HepG2 (cell line): ENCODE measurements around the gene TDRD5. TPM values are rescaled to one million over a fixed set of nuclear protein-coding genes. Genes with fewer than 3 reads are reported as not detected.

Source experiments
- ATAC-seq: fragments of 200-7000 bp; cut with Tn5 transposase; 3 replicates; pipeline ENCODE4 v1.9.1; 2020; ENCODE audit warnings: mild to moderate bottlenecking, moderate library complexity
- BruUV-seq: library from RNA; stranded (reverse); fragments of 400-500 nt; replicated peaks from 2 replicates; lab custom pipeline; 2021; lab: Mats Ljungman, UMichigan
- CTCF ChIA-PET: fragments of 300-600 bp; formaldehyde crosslinking; extraction: SDS; loops from one replicate; lab custom pipeline; 2021; ENCODE audit warnings: low total read pairs, inconsistent platforms, low intra/inter-chr PET ratio; lab: Yijun Ruan, JAX
- POLR2A ChIA-PET: fragments of 350-600 bp; sonication (Branson Sonifier 250); formaldehyde crosslinking; loops from one replicate; lab custom pipeline; 2020; ENCODE audit warnings: antibody characterized with exemption, inconsistent platforms; lab: Yijun Ruan, JAX
- DNase-seq: peaks from one replicate; pipeline ENCODE4 v3.0.0-alpha.2; 2015; ENCODE audit warnings: low spot score
- FAIRE-seq: peaks from 3 replicates; lab custom pipeline; 2011; peaks lifted over from hg19 to GRCh38; lab: Jason Lieb, UNC
- H2AFZ ChIP-seq: one replicate; pipeline ENCODE4 v1.6.1; 2011; ENCODE audit warnings: low read length, inconsistent platforms
- H3K27ac ChIP-seq: fragments of 300-600 bp; 3 replicates; pipeline ENCODE4 v1.8.0; 2011; ENCODE audit warnings: mixed run types, mild to moderate bottlenecking, mixed read lengths, low read length, inconsistent platforms; ENCODE audit not compliant: insufficient read depth; ENCODE audit errors: extremely low read length
- H3K27me3 ChIP-seq, 2 experiments: fragments of 200-600 bp in 1 of 2; 2 replicates in 1 of 2; 3 replicates in 1 of 2; pipeline versions ENCODE4 v1.6.0 to v1.8.0; 2011; ENCODE audit warnings: low read length in 2 of 2, mild to moderate bottlenecking in 2 of 2, moderate library complexity in 2 of 2, inconsistent platforms in 1 of 2; ENCODE audit not compliant: insufficient read depth in 2 of 2, control insufficient read depth in 1 of 2
- H3K36me3 ChIP-seq, 2 experiments: fragments of 200-600 bp in 1 of 2; replicated peaks in 1 of 2; 2 replicates in 1 of 2; 3 replicates in 1 of 2; pipeline versions ENCODE4 v1.5.1 to v1.8.0; 2011; ENCODE audit warnings: low read length in 2 of 2, inconsistent platforms in 1 of 2; ENCODE audit not compliant: insufficient read depth in 2 of 2, control insufficient read depth in 1 of 2
- H3K4me1 ChIP-seq: 2 replicates; pipeline ENCODE4 v1.5.1; 2012; ENCODE audit warnings: low read length, inconsistent platforms; ENCODE audit not compliant: insufficient read depth
- H3K4me2 ChIP-seq: 2 replicates; pipeline ENCODE4 v1.6.0; 2011; ENCODE audit warnings: low read depth, low read length, inconsistent platforms
- H3K4me3 ChIP-seq, 3 experiments: fragments of 200-600 bp in 1 of 3; sonication (generic), shearing (Covaris generic) in 1 of 3; replicated peaks in 1 of 3; 2 replicates each; pipeline ENCODE4 v1.5.1; 2011 to 2016; ENCODE audit warnings: low read length in 3 of 3, inconsistent platforms in 2 of 3, low read depth in 2 of 3, mild to moderate bottlenecking in 2 of 3, control low read depth in 1 of 3, mixed read lengths in 1 of 3; ENCODE audit not compliant: insufficient read depth in 1 of 3
- H3K79me2 ChIP-seq: one replicate; pipeline ENCODE4 v1.6.1; 2011; ENCODE audit warnings: low read length, inconsistent platforms; ENCODE audit not compliant: insufficient read depth
- H3K9ac ChIP-seq: 2 replicates; pipeline ENCODE4 v1.6.0; 2011; ENCODE audit warnings: mild to moderate bottlenecking, low read depth, low read length, inconsistent platforms; ENCODE audit not compliant: insufficient read depth
- H3K9me3 ChIP-seq: 2 replicates; pipeline ENCODE4 v1.5.1; 2012; ENCODE audit warnings: mild to moderate bottlenecking, low read length
- H4K20me1 ChIP-seq: 2 replicates; pipeline ENCODE4 v1.6.0; 2011; ENCODE audit warnings: inconsistent platforms, mild to moderate bottlenecking, low read length, moderate library complexity; ENCODE audit not compliant: insufficient read depth
- AGO2 ChIP-seq: fragments of 200-400 bp; formaldehyde crosslinking; optimal IDR thresholded peaks from 2 replicates; pipeline ENCODE3; 2017; ENCODE audit warnings: mild to moderate bottlenecking, low read depth, low read length, moderate library complexity
- E2F1 ChIP-seq: sonication (generic); formaldehyde crosslinking; IDR thresholded peaks from 2 replicates; pipeline ENCODE4 v1.5.0; 2020; ENCODE audit warnings: missing genetic modification reagents
- FOXA1 ChIP-seq, 2 experiments: fragments of 450-650 bp in 1 of 2; sonication (generic) in 1 of 2; formaldehyde crosslinking in 1 of 2; IDR thresholded peaks; 2 replicates each; pipeline versions ENCODE4 v1.4.0 to v1.6.1; 2016 to 2020; ENCODE audit warnings: missing genetic modification reagents in 1 of 2
- FOXC1 ChIP-seq: sonication (generic); formaldehyde crosslinking; IDR thresholded peaks from 2 replicates; pipeline ENCODE4 v1.8.0; 2022; ENCODE audit warnings: mild to moderate bottlenecking, missing genetic modification reagents, borderline replicate concordance
- FOXK1 ChIP-seq: sonication (generic); formaldehyde crosslinking; IDR thresholded peaks from 2 replicates; pipeline ENCODE4 v1.4.0; 2020; ENCODE audit warnings: low read depth, missing genetic modification reagents, borderline replicate concordance
- GABPB1 ChIP-seq: IDR thresholded peaks from 2 replicates; pipeline ENCODE4 v1.6.1; 2016; ENCODE audit warnings: mild to moderate bottlenecking, missing genetic modification reagents, moderate library complexity, missing compliant biosample characterization
- MBD4 ChIP-seq: IDR thresholded peaks from 2 replicates; pipeline ENCODE4 v1.6.1; 2012; ENCODE audit warnings: low read length, inconsistent platforms, borderline replicate concordance
- MTA1 ChIP-seq: sonication (generic); formaldehyde crosslinking; IDR thresholded peaks from 2 replicates; pipeline ENCODE4 v1.4.0; 2020; ENCODE audit warnings: missing genetic modification reagents, mild to moderate bottlenecking, borderline replicate concordance
- NR1H2 ChIP-seq: sonication (generic); formaldehyde crosslinking; IDR thresholded peaks from 2 replicates; pipeline ENCODE4 v1.8.1; 2022; ENCODE audit warnings: low read depth, missing genetic modification reagents, borderline replicate concordance
- RXRB ChIP-seq: IDR thresholded peaks from 2 replicates; pipeline ENCODE4 v1.6.1; 2016; ENCODE audit warnings: borderline replicate concordance, missing genetic modification reagents, missing compliant biosample characterization
- TAF15 ChIP-seq: fragments of 200-400 bp; formaldehyde crosslinking; IDR thresholded peaks from one replicate; pipeline ENCODE4 v1.6.1; 2018; ENCODE audit warnings: mild to moderate bottlenecking, low read depth, low read length; ENCODE audit not compliant: poor library complexity, severe bottlenecking
- THRA ChIP-seq: sonication (generic); formaldehyde crosslinking; IDR thresholded peaks from 2 replicates; pipeline ENCODE4 v1.4.0; 2020; ENCODE audit warnings: missing genetic modification reagents, borderline replicate concordance
- ZBTB8A ChIP-seq: sonication (generic); formaldehyde crosslinking; IDR thresholded peaks from 2 replicates; pipeline ENCODE4 v1.4.0; 2020; ENCODE audit warnings: mild to moderate bottlenecking, low read depth, missing genetic modification reagents, borderline replicate concordance
- ZNF230 ChIP-seq: sonication (generic); formaldehyde crosslinking; IDR thresholded peaks from 2 replicates; pipeline ENCODE4 v1.4.0; 2020; ENCODE audit warnings: mild to moderate bottlenecking, missing genetic modification reagents
- ZNF280D ChIP-seq: sonication (generic); formaldehyde crosslinking; IDR thresholded peaks from 2 replicates; pipeline ENCODE4 v1.5.1; 2020; ENCODE audit warnings: mild to moderate bottlenecking, missing genetic modification reagents
- ZNF788 ChIP-seq: sonication (generic); formaldehyde crosslinking; IDR thresholded peaks from 2 replicates; pipeline ENCODE4 v1.5.0; 2020; ENCODE audit warnings: mild to moderate bottlenecking, missing genetic modification reagents, borderline replicate concordance
- WGBS: methylation state at CpG from one replicate; pipeline ENCODE4 v1.1.6; 2017; ENCODE audit warnings: low lambda C conversion rate; 5-methylcytosine and 5-hydroxymethylcytosine counted together
- in situ Hi-C: cut with HindIII; loops from 2 replicates; pipeline ENCODE4 v1.10.0; 2017; ENCODE audit warnings: low pct_unique_long_range_greater_than_20kb; ENCODE audit not compliant: extremely low pct_ligation_motif_present
- intact Hi-C: fragments of 100-400 bp; cut with micrococcal nuclease; formaldehyde crosslinking; loops from one replicate; pipeline ENCODE4 v1.10.0; 2022; ENCODE audit not compliant: unreplicated experiment
- polyA plus RNA-seq, 8 experiments: library from polyadenylated mRNA; depleted of rRNA in 3 of 8; stranded (reverse) in 7 of 8; unstranded in 1 of 8; fragments of >200 nt; fragmentation: Illumina TruSeq in 4 of 8; extraction: Trizol in 4 of 8; gene quantifications; 2 replicates each; pipeline versions ENCODE4 v1.2.1 to v1.2.3, GENCODE V29; 2011 to 2016; ENCODE audit warnings: low read depth in 4 of 8, missing spikeins in 1 of 8, mixed read lengths in 1 of 8; ENCODE audit not compliant: insufficient read depth in 1 of 8
- total RNA-seq, 5 experiments: library from RNA; depleted of rRNA; stranded (reverse); fragments of >200 nt; fragmentation: Illumina TruSeq; extraction: Trizol; gene quantifications; 2 replicates each; pipeline ENCODE4 v1.2.3, GENCODE V29; 2016; ENCODE audit warnings: low read depth in 1 of 5
- TF ChIP-seq, protein P1 (sequence below): sonication (generic); formaldehyde crosslinking; IDR thresholded peaks from 2 replicates; pipeline ENCODE4 v1.4.0; 2020; ENCODE audit warnings: missing genetic modification reagents

TDRD5 gene
- total and polyA plus RNA-seq, 2 of the 13 experiments (the other 11 are each of a cell fraction or from before 2014, with no cell fraction given): not detected

DNA sequence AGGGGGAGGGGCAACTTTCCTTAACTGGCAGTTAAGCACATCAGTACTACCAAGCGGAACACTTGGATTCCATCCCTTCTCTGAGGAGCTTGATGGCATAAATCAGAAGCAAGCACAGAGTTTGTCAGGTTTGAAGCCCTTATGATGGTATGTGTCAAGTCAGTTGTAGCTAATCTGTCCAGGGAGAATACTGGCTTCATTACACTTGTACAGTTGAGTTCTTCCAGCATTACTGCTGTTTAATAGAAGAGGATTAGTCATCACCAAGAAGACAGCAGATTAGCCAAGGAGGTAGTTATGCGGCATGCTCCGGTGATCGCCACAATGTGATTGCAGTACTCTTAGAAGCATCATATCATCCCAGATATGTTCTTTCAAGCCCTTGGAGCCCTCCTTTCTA lies 2.1 kb upstream of the TDRD5 start:
- ATAC-seq (no peak), FAIRE-seq (no peak), DNase-seq (no peak)
- in situ Hi-C loops (loop anchor here (25.0 kb wide), 1 partner anchor 327 kb away; no protein-coding TSS in a partner anchor), intact Hi-C loops (no loop called here)
- CTCF ChIA-PET: no interaction called here
- POLR2A ChIA-PET: no interaction called here
- BruUV-seq: no TSS peak
- Histone ChIP-seq H3K4me2 (no peak overlapping the region), H3K27ac (no peak overlapping the region), H3K9ac (no peak overlapping the region), H3K4me1 (no peaks in the 10 kb centered on the region), H3K4me3 (no peak overlapping the region), H3K9me3 (no peaks in the 10 kb centered on the region), H3K36me3 (no peaks in the 10 kb centered on the region), H3K79me2 (no peaks in the 10 kb centered on the region), H3K27me3 (peaks cover 0 to 6% of the 10 kb centered on the region in 2 experiments; a peak in 1 of 5 replicates), H2AFZ (no peak overlapping the region), H4K20me1 (no peaks in the 10 kb centered on the region)
- 95% methylated on average over 4 of the region's 4 CpGs for WGBS
- TF ChIP-seq FOXA1 (IDR thresholded peaks at IDR 0.05) (no peak), FOXA1 (CRISPR knock-in tag; IDR thresholded peaks at IDR 0.05) (no peak), RXRB (CRISPR knock-in tag) (no peak), FOXK1 (CRISPR knock-in tag) (no peak), FOXC1 (CRISPR knock-in tag) (no peak), ZNF230 (CRISPR knock-in tag) (no peak), THRA (CRISPR knock-in tag) (no peak), ZNF280D (CRISPR knock-in tag) (no peak), ZBTB8A (CRISPR knock-in tag) (no peak), MTA1 (CRISPR knock-in tag) (no peak), AGO2 (no peak), E2F1 (CRISPR knock-in tag) (no peak), TAF15 (no peak), NR1H2 (CRISPR knock-in tag) (no peak), ZNF788 (CRISPR knock-in tag) (no peak), MBD4 (no peak), GABPB1 (CRISPR knock-in tag) (no peak)
- TF ChIP-seq, protein P1, sequence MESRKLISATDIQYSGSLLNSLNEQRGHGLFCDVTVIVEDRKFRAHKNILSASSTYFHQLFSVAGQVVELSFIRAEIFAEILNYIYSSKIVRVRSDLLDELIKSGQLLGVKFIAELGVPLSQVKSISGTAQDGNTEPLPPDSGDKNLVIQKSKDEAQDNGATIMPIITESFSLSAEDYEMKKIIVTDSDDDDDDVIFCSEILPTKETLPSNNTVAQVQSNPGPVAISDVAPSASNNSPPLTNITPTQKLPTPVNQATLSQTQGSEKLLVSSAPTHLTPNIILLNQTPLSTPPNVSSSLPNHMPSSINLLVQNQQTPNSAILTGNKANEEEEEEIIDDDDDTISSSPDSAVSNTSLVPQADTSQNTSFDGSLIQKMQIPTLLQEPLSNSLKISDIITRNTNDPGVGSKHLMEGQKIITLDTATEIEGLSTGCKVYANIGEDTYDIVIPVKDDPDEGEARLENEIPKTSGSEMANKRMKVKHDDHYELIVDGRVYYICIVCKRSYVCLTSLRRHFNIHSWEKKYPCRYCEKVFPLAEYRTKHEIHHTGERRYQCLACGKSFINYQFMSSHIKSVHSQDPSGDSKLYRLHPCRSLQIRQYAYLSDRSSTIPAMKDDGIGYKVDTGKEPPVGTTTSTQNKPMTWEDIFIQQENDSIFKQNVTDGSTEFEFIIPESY: no peak
